Stimulated activated CD4-positive, alpha-beta T cell treated with anti-CD3 and anti-CD28 coated beads, Interleukin-2, amount 100 ng/mL, for 4 hours (primary cell): ENCODE results near the gene PTEN.

Experiments used
- DNase-seq: peaks from one replicate; pipeline ENCODE4 v3.0.0-alpha.2; 2020; ENCODE audit warnings: low read depth

The PTEN gene

DNA sequence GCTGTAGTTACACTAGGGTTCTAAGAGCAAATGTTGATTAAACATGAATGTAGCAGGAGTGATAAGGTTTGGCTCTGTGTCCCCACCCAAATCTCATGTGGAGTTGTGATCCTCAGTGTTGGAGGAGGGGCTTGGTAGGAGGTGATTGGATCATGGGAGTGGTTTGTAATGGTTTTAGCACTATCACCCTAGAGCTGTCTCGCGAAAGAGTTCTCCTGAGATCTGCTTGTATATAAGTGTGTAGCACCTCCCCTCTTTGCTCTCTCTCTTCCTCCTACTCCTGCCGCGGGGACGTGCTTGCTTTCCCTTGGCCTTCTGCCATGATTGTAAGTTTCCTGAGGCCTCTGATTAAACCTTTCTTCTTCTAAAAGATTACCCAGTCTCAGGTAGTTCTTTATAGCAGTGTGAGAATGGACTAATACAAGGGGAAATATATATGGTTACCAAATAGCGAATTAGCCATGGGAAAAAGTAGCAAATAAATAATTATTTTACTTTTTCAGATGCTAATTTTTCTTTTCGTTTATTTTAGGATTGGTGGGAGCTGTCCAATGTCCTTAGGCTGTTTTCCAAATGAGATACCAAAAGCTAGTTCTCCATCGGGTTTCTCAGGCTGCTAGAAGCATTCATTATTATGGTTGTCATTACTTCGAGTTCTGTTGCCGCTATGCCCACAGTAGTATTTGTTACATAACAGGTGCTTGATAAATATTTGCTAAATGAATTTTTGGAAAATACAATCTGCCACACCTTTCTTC, 58.7 kb downstream of the PTEN start:
- DNase-seq: no peak

DNA sequence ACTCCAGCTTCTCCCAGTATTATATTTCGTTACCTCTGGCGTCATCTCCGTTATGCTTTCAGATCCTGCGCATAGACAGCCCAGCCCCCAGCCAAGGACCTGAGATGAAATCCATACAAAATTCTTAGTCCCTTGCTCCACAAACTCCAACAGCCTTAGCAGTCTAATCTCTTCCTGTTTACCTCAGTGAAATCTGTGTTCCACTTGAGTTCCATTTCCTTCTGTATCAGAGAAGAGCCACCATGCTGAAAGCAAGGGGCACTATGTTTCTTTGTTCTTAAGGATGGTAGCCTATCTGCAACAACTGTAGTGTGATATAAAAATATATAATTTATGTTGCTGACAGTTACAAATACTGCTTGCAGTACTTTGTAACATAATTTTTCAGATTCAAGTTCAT, 59.8 kb downstream of the PTEN start:
- no peak for DNase-seq

- no peak for DNase-seq
Observed at GRCh38 chr10:87925570-87925969, 62.1 kb downstream of the PTEN start.

DNA sequence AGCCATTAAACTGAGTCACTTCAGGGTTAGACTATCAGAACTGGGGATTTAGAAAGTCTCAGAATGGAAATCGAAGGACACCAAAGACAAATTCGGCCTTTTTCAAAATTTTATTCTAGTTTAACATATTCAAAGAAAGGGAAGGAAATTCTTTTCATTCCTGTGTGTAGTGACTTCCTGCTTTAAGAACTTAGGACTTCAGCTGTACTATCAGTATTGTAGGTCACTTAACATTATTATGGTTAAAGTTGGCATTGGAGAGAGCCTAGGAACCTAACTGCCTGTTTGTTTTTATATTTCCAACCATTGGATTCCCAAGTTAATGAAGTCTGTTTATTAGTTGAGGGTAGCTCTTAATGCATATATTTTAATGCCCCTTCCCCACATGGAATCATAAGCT, 63.7 kb downstream of the PTEN start:
- no peak for DNase-seq

- no peak for DNase-seq
Observed at GRCh38 chr10:87928996-87929395, 65.6 kb downstream of the PTEN start.

DNA sequence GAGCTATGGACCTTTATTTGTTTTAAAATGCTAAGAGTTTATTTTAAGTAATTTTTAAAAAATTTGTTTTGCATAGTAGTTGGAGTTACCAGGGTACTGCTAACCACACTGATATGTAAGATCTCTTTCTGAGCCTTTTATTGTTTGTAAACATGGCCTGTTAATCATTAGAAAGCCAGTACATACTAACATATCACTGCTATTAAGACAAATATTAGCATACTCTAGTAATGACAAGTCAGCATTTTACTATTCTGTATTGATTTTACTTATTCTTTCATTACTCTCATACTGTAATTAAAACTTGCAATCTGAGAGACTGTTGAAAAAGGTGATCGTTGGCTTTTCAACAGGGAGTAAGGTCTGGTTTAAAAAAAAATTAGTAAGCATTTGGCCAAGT, 66.7 kb downstream of the PTEN start:
- no peak for DNase-seq

DNA sequence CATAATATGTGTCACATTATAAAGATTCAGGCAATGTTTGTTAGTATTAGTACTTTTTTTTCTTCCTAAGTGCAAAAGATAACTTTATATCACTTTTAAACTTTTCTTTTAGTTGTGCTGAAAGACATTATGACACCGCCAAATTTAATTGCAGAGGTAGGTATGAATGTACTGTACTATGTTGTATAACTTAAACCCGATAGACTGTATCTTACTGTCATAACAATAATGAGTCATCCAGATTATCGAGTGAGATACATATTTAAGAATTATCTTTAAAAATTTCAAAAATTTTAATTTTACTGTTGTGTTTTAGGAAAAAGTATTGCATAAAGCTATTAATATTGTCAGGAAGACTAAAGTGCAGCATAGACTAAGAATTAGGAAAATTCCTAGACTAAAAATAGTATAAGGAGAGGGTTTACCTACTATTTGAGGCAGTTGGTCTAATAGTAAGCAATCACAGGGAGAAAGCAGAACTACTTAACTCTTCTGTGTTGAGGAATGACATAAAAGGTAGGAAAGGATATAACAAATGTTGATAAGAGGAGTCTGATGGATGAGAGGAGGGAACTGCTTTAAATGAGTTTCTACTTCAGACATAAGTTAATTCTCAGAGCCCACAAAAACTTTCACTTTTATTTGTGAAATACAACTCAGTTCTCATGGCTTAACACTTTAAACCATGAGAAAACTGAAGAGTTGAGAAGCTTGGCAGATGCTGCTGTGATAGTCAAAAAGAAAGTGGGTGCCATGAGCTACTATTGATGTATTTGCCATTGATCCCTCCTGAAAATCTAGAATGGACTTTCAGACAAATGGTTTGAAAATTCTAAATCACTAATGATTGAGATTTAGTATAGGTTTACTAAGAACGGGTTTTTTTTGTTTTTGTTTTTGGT, 67.8 kb downstream of the PTEN start:
- DNase-seq: no peak

DNA sequence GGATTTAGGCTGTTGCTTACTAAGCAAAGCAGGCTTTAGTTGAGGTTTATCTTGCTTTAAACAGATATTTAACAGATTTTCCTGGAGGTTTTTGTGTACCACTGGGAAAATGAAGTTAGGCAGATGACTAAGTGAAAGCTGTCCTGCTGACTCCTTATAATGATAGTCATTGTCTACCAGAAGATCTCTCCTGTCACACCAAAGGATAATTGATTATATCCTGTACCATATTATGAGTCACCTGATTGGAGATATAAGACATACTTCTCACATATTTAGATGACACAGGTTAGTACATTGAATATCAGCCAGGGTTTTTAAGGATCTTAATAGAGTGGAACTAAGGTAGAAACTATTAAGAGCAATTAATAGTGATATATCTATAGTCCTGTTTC, 68.4 kb downstream of the PTEN start:
- no peak for DNase-seq

- no peak for DNase-seq
Observed at GRCh38 chr10:87935290-87936141, 72.1 kb downstream of the PTEN start.

DNA sequence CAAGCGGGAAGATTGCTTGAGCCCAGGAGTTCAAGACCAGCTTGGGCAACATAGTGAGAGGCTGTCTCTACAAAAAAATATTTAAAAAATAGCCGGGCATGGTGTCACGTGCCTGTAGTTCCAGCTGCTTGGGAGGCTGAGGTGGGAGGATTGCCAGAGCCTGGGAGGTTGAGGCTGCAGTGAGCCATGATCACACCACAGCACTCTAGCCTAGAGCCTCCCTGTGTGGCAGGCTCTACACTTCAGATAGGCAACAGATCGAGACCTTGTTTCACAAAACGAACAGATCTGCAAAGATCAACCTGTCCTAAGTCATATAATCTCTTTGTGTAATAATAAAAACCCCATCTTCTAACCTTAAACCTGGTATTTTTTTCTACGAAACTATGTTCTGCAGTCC, 76.8 kb downstream of the PTEN start:
- no peak for DNase-seq

DNA sequence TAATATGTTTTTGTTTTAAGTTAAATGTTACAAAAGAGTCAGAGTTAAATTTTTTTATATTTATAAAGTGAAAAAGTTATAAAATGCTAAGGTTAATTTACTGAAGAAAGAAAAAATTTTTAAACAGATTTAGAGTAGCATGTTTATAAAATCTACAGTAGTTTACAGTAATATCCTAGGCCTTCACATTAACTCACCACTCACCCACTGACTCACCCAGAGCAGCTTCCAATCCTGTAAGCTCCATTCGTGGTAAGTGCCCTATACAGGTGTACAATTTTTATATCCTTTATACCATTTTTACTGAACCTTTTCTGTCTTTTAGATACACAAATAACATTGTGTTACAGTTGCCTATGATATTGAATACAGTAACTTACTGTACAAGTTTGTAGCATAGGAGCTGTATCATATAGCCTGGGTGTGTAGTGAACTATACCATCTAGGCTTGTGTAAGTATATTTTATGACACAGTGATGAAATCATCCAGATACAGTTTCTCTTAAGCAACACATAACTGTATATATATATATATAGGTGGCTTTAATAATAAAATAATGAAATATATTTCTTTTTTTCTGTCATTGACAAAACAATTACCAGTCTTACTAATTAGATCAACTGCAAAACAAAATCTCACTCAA, 79.6 kb downstream of the PTEN start:
- no peak for DNase-seq

GRCh38 chr10:87945984-87946383, 82.6 kb downstream of the PTEN start:
- no peak for DNase-seq

DNA sequence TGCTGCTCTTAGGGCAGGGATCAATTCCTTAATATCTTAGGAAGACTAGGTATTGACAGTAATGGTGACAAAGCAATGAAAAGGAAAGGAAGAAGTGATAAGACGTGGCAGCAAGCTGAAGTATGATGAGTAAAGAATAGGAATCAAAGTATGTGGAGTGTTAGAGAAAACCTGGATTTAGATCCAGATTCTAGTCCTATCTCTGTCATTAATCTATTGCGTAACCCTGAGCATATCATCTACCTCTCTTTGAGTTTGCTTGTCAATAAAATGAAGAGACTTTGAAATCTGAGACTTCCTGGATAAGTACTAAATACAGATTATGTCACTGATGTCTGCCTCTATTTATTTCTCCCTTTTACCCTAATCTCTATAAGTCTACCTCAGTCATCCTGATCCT, 89.2 kb downstream of the PTEN start:
- DNase-seq: no peak

DNA sequence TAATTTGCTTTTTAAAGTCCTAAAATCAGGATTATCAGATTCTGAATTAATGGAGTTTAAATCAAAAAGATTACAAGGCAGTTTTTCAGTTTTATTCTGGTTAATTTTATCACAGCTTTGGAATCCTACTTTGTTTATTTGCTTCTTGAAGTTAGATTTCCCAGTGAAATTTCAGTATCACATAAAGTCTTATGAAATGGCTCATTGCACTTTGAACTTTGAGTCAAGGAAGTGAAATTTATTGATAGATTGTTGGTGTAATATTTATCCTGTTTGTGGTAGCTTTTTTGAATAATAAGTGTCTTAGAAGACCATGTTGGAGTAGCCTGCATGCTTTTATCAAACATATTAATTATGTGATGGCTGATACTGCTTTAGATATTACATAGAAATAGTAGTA, 92.6 kb downstream of the PTEN start:
- DNase-seq: no peak

GRCh38 chr10:87957702-87958101, 94.3 kb downstream of the PTEN start:
- no peak for DNase-seq

DNA sequence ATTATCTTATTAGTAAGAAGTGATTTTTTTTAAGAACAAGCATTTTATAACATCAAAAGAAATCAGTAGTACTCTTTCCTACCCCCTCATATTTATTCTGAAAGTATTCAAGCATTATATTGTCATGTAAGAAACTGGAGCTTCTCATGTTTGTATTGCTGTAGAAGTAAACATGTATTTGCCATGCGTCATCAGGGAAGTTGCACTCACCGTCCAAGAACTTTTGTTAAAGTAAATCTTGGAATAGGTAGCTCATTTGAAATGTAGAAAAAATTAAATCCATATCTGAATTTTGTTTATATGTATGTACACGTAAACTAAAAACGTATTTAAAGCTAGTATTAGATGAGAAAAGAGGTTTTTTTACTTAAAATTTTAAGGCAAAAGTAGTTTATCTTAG, 96.8 kb downstream of the PTEN start:
- no peak for DNase-seq

GRCh38 chr10:87961314-87961713, 97.9 kb downstream of the PTEN start:
- no peak for DNase-seq

GRCh38 chr10:87966459-87966858, 103.0 kb downstream of the PTEN start:
- DNase-seq: no peak

GRCh38 chr10:87973635-87974034, 110.2 kb downstream of the PTEN start:
- DNase-seq: no peak

DNA sequence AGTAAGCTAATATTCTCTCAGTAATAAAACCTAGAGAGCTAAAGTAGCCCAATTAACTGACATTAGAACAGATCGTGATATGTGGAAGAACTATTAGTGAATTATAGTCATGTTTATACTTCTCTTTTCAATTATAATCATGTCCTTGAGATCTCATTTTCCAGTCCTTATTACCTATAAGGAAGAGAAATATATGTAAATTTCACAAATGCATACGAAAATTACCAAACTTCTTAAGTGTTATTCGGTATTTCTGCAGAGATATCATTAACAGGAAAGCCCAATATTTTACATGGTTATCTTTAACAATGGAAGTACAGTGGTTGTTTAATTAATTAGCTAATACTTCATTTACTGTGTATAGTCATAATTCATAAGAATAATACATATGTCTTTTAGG, 110.7 kb downstream of the PTEN start:
- no peak for DNase-seq

- DNase-seq: no peak
Observed at GRCh38 chr10:87974769-87975168, 111.3 kb downstream of the PTEN start.
